SK-N-SH (cell line): ENCODE results near the gene RABGGTA.

Source experiments
- CTCF ChIP-seq: fragments of 200-600 bp; sonication (generic); IDR thresholded peaks from 2 replicates; pipeline ENCODE4 v1.6.1; 2017; ENCODE audit warnings: antibody characterized with exemption, mild to moderate bottlenecking, moderate library complexity
- EP300 ChIP-seq, 2 experiments: IDR thresholded peaks; 2 replicates each; pipeline versions ENCODE4 v1.4.0 to v1.6.1; 2012; ENCODE audit warnings: borderline replicate concordance in 1 of 2, low read depth in 1 of 2, low read length in 1 of 2
- EZH2phosphoT487 ChIP-seq: fragments of 200-600 bp; sonication (generic); IDR thresholded peaks from 2 replicates; pipeline ENCODE4 v1.6.1; 2017; ENCODE audit warnings: low read depth, mixed run types, mild to moderate bottlenecking, antibody characterized with exemption, moderate library complexity, borderline replicate concordance
- GABPA ChIP-seq: IDR thresholded peaks from 2 replicates; pipeline ENCODE4 v1.4.0; 2012; ENCODE audit warnings: low read depth, mild to moderate bottlenecking
- IRF3 ChIP-seq: fragments of 150-350 bp; IDR thresholded peaks from 2 replicates; pipeline ENCODE4 v1.6.1; 2016; ENCODE audit warnings: mild to moderate bottlenecking, low read depth, low read length
- MAX ChIP-seq: IDR thresholded peaks from 2 replicates; pipeline ENCODE4 v1.4.0; 2012; ENCODE audit warnings: low read depth
- MXI1 ChIP-seq: IDR thresholded peaks from 2 replicates; pipeline ENCODE4 v1.6.1; 2012; ENCODE audit warnings: mild to moderate bottlenecking, low read depth, low read length, improper control_type of control experiment
- POLR2AphosphoS5 ChIP-seq: IDR thresholded peaks from 2 replicates; pipeline ENCODE4 v1.6.1; 2012; ENCODE audit warnings: low read depth, low read length
- RAD21 ChIP-seq: IDR thresholded peaks from 2 replicates; pipeline ENCODE4 v1.6.1; 2012; ENCODE audit warnings: mild to moderate bottlenecking, low read length
- SIN3A ChIP-seq: IDR thresholded peaks from 2 replicates; pipeline ENCODE4 v1.6.1; 2012; ENCODE audit warnings: low read depth, mild to moderate bottlenecking, low read length, moderate library complexity, borderline replicate concordance
- SMC3 ChIP-seq: IDR thresholded peaks from 2 replicates; pipeline ENCODE4 v1.6.1; 2012; ENCODE audit warnings: low read depth, low read length, improper control_type of control experiment
- TAF1 ChIP-seq: IDR thresholded peaks from 2 replicates; pipeline ENCODE4 v1.6.1; 2012; ENCODE audit warnings: low read depth, mild to moderate bottlenecking, low read length, moderate library complexity, borderline replicate concordance
- ZBTB33 ChIP-seq: IDR thresholded peaks from 2 replicates; pipeline ENCODE4 v1.4.0; 2012; ENCODE audit warnings: low read depth, borderline replicate concordance

GRCh38 chr14:24272467-24272866, 1.1 kb upstream of the RABGGTA start:
- TF ChIP-seq POLR2AphosphoS5 (no peak), CTCF (no peak; the same call in 1 of the 2 replicates), EP300 (IDR thresholded peaks at IDR 0.05; ENCODE audit: borderline replicate concordance in 1 of 2, low read depth in 1 of 2, low read length in 1 of 2) (no peak), GABPA (no peak), IRF3 (no peak), SIN3A (no peak), MAX (no peak), SMC3 (no peak), ZBTB33 (no peak), EZH2phosphoT487 (no peak), RAD21 (no peak), MXI1 (no peak), TAF1 (no peak)
